Stomach (tissue), 4 donors: ENCODE data around the gene SPEM3.

Experiments used
- CTCF ChIP-seq, 7 experiments: fragments of 450-650 bp in 4 of 7; fragments of 200-600 bp in 3 of 7; sonication (generic) in 3 of 7; IDR thresholded peaks; one replicate each; pipeline ENCODE4 v1.5.1; 2016 to 2019; ENCODE audit warnings: antibody characterized with exemption in 7 of 7, control low read depth in 2 of 7, mild to moderate bottlenecking in 1 of 7
- POLR2AphosphoS5 ChIP-seq, 3 donors: sonication (generic); formaldehyde crosslinking; IDR thresholded peaks; one replicate each; pipeline ENCODE4 v1.6.1; 2016; ENCODE audit warnings: antibody characterized with exemption in 3 of 3

GRCh38 chr17:7442142-7442541, 13.5 kb downstream of the SPEM3 start:
- TF ChIP-seq CTCF (IDR thresholded peaks at IDR 0.05) (no peak), POLR2AphosphoS5 (IDR thresholded peaks at IDR 0.05) (no peak)
